PFSK-1 (cell line): Measurements from ENCODE around the gene AKT2.

Source experiments
- POLR2AphosphoS5 ChIP-seq: IDR thresholded peaks from 2 replicates; pipeline ENCODE4 v1.6.1; 2012; ENCODE audit warnings: low read depth, mild to moderate bottlenecking, control low read depth, low read length, moderate library complexity
- REST ChIP-seq, 2 experiments: IDR thresholded peaks; 2 replicates each; pipeline versions ENCODE4 v1.6.1 to v1.8.0; 2011 to 2012; ENCODE audit warnings: low read depth in 2 of 2, low read length in 2 of 2, control low read depth in 1 of 2, inconsistent platforms in 1 of 2, mild to moderate bottlenecking in 1 of 2, moderate library complexity in 1 of 2; ENCODE audit not compliant: insufficient read depth in 1 of 2
- SIN3A ChIP-seq: IDR thresholded peaks from 2 replicates; pipeline ENCODE4 v1.6.1; 2012; ENCODE audit warnings: mild to moderate bottlenecking, low read length, moderate library complexity, borderline replicate concordance; ENCODE audit not compliant: insufficient read depth

GRCh38 chr19:40286235-40286970 is 1.3 kb upstream of the AKT2 start:
- no peak for TF ChIP-seq SIN3A
- no peak for TF ChIP-seq POLR2AphosphoS5
- TF ChIP-seq REST (IDR thresholded peaks at IDR 0.05; ENCODE audit: insufficient read depth in 1 of 2, low read depth in 2 of 2, low read length in 2 of 2), result no peak
